Vagina (tissue), 2 donors: ENCODE results near the gene RAB1A.

ENCODE experiments used
- POLR2A ChIP-seq, 2 donors: fragments of 450-650 bp; IDR thresholded peaks; one replicate each; pipeline ENCODE4 v1.6.1; 2017; ENCODE audit warnings: antibody characterized with exemption in 2 of 2, mild to moderate bottlenecking in 2 of 2, moderate library complexity in 2 of 2
- POLR2AphosphoS5 ChIP-seq, 2 donors: sonication (generic); formaldehyde crosslinking; IDR thresholded peaks; one replicate each; pipeline ENCODE4 v1.9.0; 2017; ENCODE audit warnings: antibody characterized with exemption in 2 of 2, mild to moderate bottlenecking in 2 of 2, low read depth in 1 of 2; ENCODE audit not compliant: insufficient read depth in 1 of 2
- TF ChIP-seq, protein P1 (sequence below), 3 experiments: fragments of 450-650 bp in 2 of 3; fragments of 200-600 bp in 1 of 3; sonication (generic) in 1 of 3; IDR thresholded peaks; one replicate each; pipeline ENCODE4 v1.5.1; 2017 to 2019; ENCODE audit warnings: antibody characterized with exemption in 3 of 3, mild to moderate bottlenecking in 2 of 3, moderate library complexity in 2 of 3

DNA sequence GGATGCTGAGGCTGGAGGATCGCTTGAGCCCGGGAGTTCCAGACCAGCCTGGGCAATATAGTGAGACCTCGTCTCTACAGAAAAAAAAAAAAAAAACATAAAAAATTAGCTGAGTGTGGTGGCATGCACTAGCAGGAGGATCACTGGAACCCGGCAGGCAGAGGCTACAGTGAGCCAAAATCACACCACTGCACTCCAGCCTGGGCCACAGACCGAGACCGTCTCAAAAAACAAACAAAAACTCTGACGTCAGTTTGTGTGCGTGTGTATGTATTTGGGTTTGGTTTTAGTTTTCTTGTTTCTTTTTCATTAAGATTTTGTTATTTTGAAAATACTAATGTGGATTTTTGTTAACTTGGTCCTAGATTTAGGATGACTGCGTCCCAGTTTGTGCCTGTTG, 54.7 kb downstream of the RAB1A start:
- TF ChIP-seq, protein P1, sequence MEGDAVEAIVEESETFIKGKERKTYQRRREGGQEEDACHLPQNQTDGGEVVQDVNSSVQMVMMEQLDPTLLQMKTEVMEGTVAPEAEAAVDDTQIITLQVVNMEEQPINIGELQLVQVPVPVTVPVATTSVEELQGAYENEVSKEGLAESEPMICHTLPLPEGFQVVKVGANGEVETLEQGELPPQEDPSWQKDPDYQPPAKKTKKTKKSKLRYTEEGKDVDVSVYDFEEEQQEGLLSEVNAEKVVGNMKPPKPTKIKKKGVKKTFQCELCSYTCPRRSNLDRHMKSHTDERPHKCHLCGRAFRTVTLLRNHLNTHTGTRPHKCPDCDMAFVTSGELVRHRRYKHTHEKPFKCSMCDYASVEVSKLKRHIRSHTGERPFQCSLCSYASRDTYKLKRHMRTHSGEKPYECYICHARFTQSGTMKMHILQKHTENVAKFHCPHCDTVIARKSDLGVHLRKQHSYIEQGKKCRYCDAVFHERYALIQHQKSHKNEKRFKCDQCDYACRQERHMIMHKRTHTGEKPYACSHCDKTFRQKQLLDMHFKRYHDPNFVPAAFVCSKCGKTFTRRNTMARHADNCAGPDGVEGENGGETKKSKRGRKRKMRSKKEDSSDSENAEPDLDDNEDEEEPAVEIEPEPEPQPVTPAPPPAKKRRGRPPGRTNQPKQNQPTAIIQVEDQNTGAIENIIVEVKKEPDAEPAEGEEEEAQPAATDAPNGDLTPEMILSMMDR (IDR thresholded peaks at IDR 0.05), result no peak
- TF ChIP-seq POLR2A (IDR thresholded peaks at IDR 0.05), result no peak
- TF ChIP-seq POLR2AphosphoS5 (IDR thresholded peaks at IDR 0.05; ENCODE audit: insufficient read depth in 1 of 2, low read depth in 1 of 2), result no peak
